HG03135 (cell line): Measurements from ENCODE around the gene HNF4A.
A peak's percentile ranks its signal among the peaks of the same experiment; 100 is the strongest.
"Not testable (repeated sequence)": the region's sequence is repeated elsewhere in the genome, so short reads cannot be mapped to it uniquely, and the experiment has no call there.

Experiments
- ATAC-seq: cut with Tn5 transposase; IDR thresholded peaks from one replicate; pipeline ENCODE4 v1.9.1; 2021; ENCODE audit warnings: mild to moderate bottlenecking, moderate library complexity; ENCODE audit not compliant: unreplicated experiment

HNF4A gene

DNA sequence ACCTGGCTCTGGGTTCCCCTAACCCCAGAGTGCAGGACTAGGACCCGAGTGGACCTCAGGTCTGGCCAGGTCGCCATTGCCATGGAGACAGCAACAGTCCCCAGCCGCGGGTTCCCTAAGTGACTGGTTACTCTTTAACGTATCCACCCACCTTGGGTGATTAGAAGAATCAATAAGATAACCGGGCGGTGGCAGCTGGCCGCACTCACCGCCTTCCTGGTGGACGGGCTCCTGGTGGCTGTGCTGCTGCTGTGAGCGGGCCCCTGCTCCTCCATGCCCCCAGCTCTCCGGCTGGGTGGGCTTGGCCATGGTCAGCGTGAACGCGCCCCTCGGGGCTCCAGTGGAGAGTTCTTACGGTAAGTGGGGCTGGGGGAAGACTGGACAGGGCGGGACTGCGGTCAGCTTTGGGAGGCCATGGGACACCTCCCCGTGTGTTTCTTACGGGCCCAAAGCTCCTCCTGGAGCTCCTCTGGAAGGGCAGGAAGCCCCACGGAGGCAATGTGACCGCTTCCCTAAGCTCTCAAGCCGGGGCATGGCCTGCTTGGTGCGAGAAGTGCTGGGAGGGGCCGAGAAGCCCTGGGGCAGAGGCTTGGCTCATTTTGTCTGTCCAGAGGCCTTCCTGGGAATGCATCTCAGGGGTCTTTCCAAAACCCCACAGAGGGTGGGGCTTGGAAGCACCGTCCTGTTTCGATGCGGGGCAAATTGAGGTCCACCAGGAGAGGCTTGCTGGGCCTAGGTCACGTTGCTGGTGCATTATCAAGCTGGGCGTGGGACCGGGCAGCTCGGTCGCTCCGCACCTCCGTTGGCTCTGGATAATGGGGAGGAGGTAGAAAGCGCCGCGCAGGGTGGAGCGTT lies at the start of gene HNF4A:
Gene HNF4A, plus strand, starts transcription at position 202 of the 855 bp plus-strand sequence. Its CDS starts 106 bp downstream, at position 308.
- no peak for ATAC-seq

DNA sequence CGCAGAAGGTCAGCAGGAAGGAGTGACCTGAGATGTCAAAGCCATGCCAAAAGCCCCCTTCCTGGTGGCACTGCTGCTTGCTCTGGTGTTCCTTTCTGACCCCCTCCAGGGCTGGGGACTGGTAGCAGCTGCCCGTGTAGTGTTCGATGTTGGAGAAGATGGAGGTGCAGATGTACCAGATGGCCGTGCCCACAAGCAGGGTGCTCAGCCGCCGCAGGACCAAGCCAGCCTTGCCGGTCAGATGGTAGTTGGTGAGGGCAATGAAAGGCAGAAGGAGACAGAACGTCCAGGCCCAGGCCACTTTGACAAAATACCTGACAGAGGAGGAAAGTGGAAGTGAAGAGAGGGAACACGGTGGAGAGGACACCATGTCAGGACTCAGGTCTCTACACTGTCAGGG lies 48.6 kb upstream of the HNF4A start:
- no peak for ATAC-seq

- ATAC-seq, result no peak
These were observed 45.5 kb upstream of the HNF4A start for GRCh38 chr20:44309763-44310663.

- peak; percentile 88 for ATAC-seq
These were observed 44.5 kb upstream of the HNF4A start, which contains the start of gene FITM2 for GRCh38 chr20:44310664-44311639. TSS of gene FITM2 (minus strand) at chr20:44311202. CDS start at chr20:44311148, 54 bp downstream.

GRCh38 chr20:44314870-44315269 lies 40.6 kb upstream of the HNF4A start:
- ATAC-seq, result no peak

DNA sequence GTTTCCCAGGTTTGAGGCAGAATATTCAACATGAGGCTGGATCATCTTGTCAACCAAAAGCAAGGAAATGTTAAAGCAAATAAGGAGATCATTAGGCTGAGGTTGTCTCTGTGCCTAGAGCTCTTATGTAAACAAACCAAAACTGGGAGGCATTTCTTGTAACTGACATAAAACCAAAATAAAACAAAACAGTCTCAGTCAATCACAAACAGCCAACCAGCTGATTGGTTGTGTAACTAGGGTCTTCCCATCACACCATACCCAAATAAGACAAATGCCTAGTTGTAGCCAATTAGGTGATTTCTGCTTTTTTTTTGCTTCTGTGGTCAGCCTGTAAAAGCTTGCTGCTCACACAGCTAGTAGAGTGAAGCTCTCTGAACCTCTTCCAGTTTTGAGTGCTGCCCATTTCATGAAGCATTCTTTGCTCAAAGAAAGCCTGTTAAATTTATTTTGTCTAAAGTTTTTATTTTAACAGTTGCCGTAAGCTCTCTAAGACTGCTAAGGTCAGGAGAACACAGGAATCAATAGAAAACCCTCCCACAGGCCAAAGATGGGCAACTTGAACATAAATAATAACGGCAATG lies 35.6 kb upstream of the HNF4A start:
- no peak for ATAC-seq

GRCh38 chr20:44324343-44324742 lies 31.2 kb upstream of the HNF4A start:
- ATAC-seq, result no peak

- no peak for ATAC-seq
These were observed 28.9 kb upstream of the HNF4A start for GRCh38 chr20:44326391-44327159.

DNA sequence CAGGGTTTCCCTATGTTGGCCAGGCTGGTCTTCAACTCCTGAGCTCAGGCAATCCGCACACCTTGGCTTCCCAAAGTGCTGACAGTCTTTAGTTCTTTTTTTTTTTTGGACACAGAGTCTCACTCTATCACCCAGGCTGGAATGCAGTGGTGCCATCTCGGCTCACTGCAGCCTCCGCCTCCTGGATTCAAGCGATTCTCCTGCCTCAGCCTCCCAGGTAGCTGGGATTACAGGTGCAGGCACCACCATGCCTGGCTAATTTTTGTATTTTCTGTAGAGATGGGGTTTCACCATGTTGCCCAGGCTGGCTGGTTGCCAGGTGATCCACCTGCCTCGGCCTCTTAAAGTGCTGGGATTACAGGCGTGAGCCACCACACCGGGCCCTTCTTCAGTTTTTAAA lies 27.8 kb upstream of the HNF4A start:
- not testable (repeated sequence) for ATAC-seq

DNA sequence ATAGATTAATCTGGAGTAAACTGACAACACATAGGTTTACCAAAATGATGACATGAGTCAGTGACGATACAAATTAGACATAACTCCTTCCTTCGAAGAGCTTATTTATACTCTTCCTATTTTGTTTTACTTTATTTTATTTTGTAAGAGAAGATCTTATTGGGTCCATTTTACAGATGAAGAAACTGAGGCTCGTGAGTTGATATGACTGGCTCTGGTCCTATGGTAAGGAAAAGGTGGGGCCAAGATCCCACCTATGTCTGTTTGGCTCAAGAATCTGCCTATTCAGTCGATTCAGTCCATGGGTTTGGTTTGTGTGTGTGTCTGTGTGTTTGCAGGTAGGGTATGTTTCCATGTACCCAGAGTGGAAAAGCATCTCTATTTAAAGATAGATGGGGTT lies 27.1 kb upstream of the HNF4A start:
- ATAC-seq, result no peak

DNA sequence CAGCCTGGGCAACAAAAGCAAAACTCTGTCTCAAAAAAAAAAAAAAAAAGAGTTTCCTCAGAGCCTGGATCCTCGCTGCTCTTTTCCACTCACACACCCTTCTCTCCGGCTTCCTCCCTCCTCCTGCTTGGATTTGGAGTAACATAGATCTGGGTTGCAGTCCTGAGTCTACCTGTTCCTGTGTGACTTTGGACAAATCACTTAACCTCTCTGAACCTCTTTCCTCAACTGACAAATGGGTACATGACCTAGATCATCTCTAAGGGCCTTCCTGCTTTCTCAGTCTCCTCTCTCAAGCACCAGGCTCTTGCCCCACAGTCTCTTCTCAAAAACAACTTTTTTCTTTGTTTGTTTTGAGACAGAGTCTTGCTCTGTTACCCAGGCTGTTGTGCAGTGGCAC lies 24.3 kb upstream of the HNF4A start:
- ATAC-seq, result no peak

DNA sequence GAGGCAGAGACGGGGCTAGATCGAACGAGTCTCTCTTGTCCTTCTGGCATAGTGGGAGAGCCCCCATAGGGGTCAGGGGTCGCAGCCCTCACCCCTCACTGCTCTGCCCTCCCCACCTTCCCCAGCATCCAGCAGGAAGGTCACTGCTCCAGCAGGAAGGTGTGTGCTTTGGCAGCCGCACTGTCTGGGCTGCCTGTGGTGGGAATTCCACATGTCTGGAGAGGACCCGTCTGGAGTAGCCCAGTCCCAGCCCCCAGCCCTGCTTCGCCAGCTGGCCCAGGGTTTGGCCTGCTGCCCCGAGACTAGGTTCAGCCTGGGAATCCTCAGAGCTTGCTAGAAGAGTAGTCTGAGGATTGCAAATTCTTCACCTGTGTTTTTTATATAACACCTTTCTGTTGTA lies 21.2 kb upstream of the HNF4A start:
- no peak for ATAC-seq

DNA sequence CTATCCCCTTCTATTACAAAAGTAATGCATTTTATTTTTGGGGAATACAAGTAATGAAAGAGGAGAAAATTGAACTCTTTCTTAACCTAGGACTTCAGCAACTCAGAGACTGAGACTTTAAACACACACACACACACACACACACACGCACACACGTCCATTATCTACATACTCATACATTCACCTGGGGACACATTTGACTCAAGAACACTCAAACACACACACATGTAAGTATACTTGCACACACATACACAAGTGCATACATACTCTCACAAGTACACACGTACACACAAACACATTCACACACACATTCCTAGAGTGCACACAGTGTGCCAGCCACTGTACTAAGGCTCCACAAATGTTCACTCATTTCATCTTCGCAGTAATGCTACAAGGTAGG lies 20.8 kb upstream of the HNF4A start:
- ATAC-seq, result no peak

- ATAC-seq, result no peak
These were observed 19.8 kb upstream of the HNF4A start for GRCh38 chr20:44335675-44336074.

DNA sequence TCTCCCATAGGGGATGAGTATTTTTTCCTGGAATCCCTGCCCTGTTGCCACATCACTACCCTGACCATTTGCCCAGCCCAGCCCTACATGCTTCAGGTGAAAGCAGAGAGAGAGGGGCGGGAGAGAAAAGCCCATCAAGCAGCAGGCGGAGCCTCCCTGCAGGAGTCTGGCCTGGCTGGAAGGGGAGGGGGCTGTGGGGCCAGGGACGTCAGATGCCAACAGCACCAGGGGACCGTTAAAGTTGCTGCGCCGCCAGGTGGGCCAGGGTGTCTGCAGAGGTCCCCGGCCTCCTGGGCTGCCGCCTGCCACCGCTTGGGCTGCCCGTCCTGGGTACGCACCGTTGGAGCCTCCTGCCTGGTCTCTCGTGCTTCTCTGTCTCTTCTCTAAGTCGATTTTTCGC lies 19.4 kb upstream of the HNF4A start:
- no peak for ATAC-seq

DNA sequence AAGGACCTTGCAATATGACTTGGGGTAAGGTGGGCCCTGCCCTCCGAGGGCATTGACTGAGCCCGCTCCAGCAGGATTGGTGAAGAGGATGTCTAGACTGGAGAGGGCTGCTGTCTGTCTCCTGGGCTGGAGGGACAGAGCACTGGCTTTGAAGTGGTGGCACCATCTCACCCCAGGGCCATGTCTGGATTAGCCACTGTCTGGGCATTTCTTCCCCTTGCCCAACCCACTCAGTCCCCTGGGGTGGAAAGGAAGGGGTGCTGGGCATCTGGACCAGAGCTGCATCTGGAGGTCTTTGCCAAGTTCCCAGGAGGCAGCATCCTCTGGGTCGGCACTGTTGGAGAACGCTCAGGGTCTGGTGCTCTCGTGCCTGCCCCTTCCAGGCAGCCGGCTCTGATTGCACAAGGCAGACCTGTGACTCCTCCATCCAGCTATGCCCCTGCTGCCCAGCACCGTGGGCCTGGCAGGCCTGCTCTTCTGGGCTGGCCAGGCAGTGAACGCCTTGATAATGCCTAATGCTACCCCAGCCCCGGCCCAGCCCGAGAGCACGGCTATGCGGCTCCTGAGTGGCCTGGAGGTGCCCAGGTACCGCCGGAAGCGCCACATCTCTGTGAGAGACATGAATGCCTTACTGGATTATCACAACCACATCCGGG lies 18.6 kb upstream of the HNF4A start, which contains the start of gene R3HDML:
Gene R3HDML, plus strand, starts transcription at position 319 of the 656 bp plus-strand sequence. Its CDS starts 115 bp downstream, at position 434.
- ATAC-seq, result no peak

- ATAC-seq, result no peak
These were observed 13.3 kb upstream of the HNF4A start for GRCh38 chr20:44342248-44342647.

GRCh38 chr20:44343162-44343675 lies 12.3 kb upstream of the HNF4A start:
- ATAC-seq, result no peak

- ATAC-seq, result no peak
These were observed 10.8 kb upstream of the HNF4A start for GRCh38 chr20:44344723-44345122.
